Ascending aorta (tissue), 2 donors: ENCODE measurements around the gene PHLDA3. TPM values are rescaled to one million over a fixed set of nuclear protein-coding genes. Genes with fewer than 3 reads are reported as not detected.

ENCODE experiments used
- DNase-seq, 2 donors: peaks; one replicate each; pipeline ENCODE4 v3.0.0-alpha.2; 2019; ENCODE audit warnings: low spot score in 2 of 2
- H3K27ac ChIP-seq, 2 donors: fragments of 200-600 bp; sonication (generic); one replicate each; pipeline ENCODE4 v1.5.1; 2016 to 2017; ENCODE audit warnings: mild to moderate bottlenecking in 1 of 2
- H3K27me3 ChIP-seq: fragments of 200-600 bp; sonication (generic); one replicate; pipeline ENCODE4 v1.5.1; 2017
- H3K36me3 ChIP-seq, 2 donors: fragments of 200-600 bp; sonication (generic); one replicate each; pipeline ENCODE4 v1.5.1; 2016
- H3K4me1 ChIP-seq, 2 donors: fragments of 200-600 bp; sonication (generic); one replicate each; pipeline ENCODE4 v1.5.1; 2016 to 2017; ENCODE audit warnings: mild to moderate bottlenecking in 1 of 2
- H3K4me3 ChIP-seq, 2 donors: fragments of 200-600 bp; sonication (generic); one replicate each; pipeline ENCODE4 v1.5.1; 2016 to 2017; ENCODE audit warnings: mild to moderate bottlenecking in 1 of 2
- H3K9me3 ChIP-seq, 2 donors: fragments of 200-600 bp; sonication (generic); one replicate each; pipeline ENCODE4 v1.5.1; 2016
- CTCF ChIP-seq, 3 experiments: fragments of 200-600 bp in 2 of 3; fragments of 450-650 bp in 1 of 3; sonication (generic) in 2 of 3; IDR thresholded peaks; one replicate each; pipeline ENCODE4 v1.5.1; 2016 to 2019; ENCODE audit warnings: antibody characterized with exemption in 3 of 3, mild to moderate bottlenecking in 1 of 3, moderate library complexity in 1 of 3
- intact Hi-C: fragments of 100-400 bp; cut with DNase I; formaldehyde crosslinking; loops from one replicate; pipeline ENCODE4 v1.15.1; 2023
- total RNA-seq: library from RNA; depleted of rRNA; stranded (reverse); fragments of >200 nt; gene quantifications from one replicate; pipeline ENCODE4 v1.1.0, GENCODE V29; 2016

PHLDA3 gene
- total RNA-seq, 1 donor from 2014 or later = 111 TPM

GRCh38 chr1:201430776-201431175 lies 38.2 kb downstream of the PHLDA3 start:
- Histone ChIP-seq H3K27me3 (no peaks in the 10 kb centered on the region), H3K27ac (no peak overlapping the region), H3K4me1 (peaks cover 0 to 4% of the 10 kb centered on the region in 2 donors), H3K9me3 (no peaks in the 10 kb centered on the region), H3K4me3 (no peak overlapping the region), H3K36me3 (no peaks in the 10 kb centered on the region)
- intact Hi-C loops = no loop called here
- no peak for TF ChIP-seq CTCF (IDR thresholded peaks at IDR 0.05)
- DNase-seq = no peak

- no peaks in the 10 kb centered on the region for H3K4me1 ChIP-seq
- H3K27ac ChIP-seq = no peak overlapping the region
- no peak overlapping the region for H3K4me3 ChIP-seq
- no peak for TF ChIP-seq CTCF (IDR thresholded peaks at IDR 0.05)
- H3K36me3 ChIP-seq = no peaks in the 10 kb centered on the region
- DNase-seq = no peak
- H3K27me3 ChIP-seq = no peaks in the 10 kb centered on the region
- intact Hi-C loops = no loop called here
- H3K9me3 ChIP-seq = no peaks in the 10 kb centered on the region
Measured at GRCh38 chr1:201429736-201430501, 39.1 kb downstream of the PHLDA3 start.

- Histone ChIP-seq H3K36me3 (no peaks in the 10 kb centered on the region), H3K27me3 (no peaks in the 10 kb centered on the region), H3K4me1 (no peaks in the 10 kb centered on the region), H3K9me3 (no peaks in the 10 kb centered on the region), H3K4me3 (no peak overlapping the region), H3K27ac (no peak overlapping the region)
- intact Hi-C loops = no loop called here
- no peak for TF ChIP-seq CTCF (IDR thresholded peaks at IDR 0.05)
- DNase-seq = no peak
Measured at GRCh38 chr1:201427963-201428362, 41.0 kb downstream of the PHLDA3 start.

- Histone ChIP-seq H3K36me3 (no peaks in the 10 kb centered on the region), H3K9me3 (no peaks in the 10 kb centered on the region), H3K27me3 (no peaks in the 10 kb centered on the region), H3K4me1 (no peaks in the 10 kb centered on the region), H3K27ac (no peak overlapping the region), H3K4me3 (no peak overlapping the region)
- no peak for TF ChIP-seq CTCF (IDR thresholded peaks at IDR 0.05)
- intact Hi-C loops = no loop called here
- DNase-seq = no peak
Measured at GRCh38 chr1:201426479-201427310, 42.3 kb downstream of the PHLDA3 start.

GRCh38 chr1:201424146-201424545 lies 44.8 kb downstream of the PHLDA3 start:
- no peak overlapping the region for H3K4me3 ChIP-seq
- DNase-seq = no peak
- no peak overlapping the region for H3K27ac ChIP-seq
- no peaks in the 10 kb centered on the region for H3K9me3 ChIP-seq
- no peaks in the 10 kb centered on the region for H3K27me3 ChIP-seq
- H3K36me3 ChIP-seq = no peaks in the 10 kb centered on the region
- intact Hi-C loops = no loop called here
- H3K4me1 ChIP-seq = no peaks in the 10 kb centered on the region
- no peak for TF ChIP-seq CTCF (IDR thresholded peaks at IDR 0.05)
